NCI-H1436 (cell line): ENCODE data around the gene TXNRD1.

ENCODE experiments used
- DNase-seq: peaks from one replicate; lab custom pipeline; 2025; lab: John Stamatoyannopoulos, UW

The TXNRD1 gene

DNA sequence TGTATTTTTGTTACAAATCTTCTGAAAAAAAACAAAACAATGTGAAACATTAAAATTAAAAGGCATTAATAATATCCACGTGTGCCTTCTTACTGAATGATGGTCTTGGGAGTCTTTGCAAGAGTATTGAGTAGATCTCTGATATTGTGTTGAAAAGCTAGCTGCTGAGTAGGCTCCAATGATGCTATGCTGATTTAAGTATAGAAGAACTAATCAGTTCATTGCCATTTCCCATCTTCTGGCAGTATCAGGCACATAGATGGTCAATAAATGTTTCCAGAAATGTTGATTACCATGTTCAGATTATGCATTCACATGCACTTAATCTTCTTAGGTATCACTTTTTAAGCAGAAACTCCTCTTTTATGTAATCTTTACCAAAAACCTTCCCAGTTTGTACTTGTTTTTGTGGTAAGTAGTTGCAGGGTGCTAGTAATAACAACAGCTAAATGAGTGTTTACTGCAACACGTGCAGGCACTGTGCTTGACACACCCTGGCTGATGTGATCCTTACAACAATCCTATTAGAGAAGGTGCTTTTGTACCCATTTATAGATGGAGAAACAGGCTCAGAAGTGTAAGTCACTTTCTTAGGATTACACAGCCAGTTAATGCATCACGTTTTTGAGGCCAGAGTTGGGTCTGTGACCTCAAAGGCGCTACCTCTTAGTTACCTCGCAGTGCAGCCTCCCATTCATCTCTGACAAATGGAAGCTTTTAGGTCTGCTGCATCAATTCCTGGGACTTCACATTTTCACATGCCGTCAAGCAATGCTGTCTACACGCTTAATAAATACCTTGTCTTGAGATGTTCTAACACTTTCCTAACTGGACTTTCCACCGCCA is 134.9 kb downstream of the TXNRD1 start:
- DNase-seq: no peak

DNA sequence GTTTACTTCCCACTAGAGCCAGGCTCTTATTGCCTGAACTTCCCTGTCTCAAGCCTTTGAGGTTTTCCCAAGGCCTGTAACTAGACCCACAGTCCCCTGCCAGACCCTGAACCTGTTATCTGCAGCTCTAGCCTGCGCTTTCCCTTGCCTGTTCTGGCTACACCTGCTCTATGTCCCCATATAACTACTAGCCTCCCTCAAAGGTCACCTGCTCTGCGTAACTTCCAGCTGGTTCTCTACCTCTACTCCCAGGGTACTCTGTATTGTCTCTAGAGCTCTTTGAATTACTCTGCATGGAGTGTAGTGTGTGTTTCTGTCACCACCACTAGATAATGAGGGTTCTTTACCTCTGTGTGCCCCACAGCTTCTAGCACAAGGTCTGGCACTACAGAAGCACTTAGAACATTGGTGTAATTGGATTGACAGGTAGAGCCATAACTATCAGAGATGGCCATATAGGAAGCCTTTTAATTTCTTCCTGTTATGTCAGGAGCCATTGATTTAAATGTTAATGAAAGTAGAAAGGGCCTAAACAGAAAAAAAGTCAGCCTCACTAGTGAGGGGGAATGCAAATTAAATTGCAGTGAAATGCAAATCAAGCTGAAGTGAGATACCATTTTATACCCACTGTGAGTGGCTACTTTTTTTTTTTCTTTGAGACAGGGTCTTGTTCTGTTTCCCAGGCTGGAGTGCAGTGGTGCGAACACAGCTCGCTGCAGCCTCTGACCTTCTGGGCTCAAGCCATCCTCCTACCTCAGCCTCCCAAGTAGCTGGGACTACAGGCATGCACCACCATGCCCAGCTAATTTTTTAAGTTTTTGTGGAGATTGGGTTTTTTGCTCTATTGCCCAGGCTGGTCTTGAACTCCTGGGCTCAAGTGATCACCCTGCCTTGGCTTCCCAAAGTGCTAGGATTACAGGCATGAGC is 135.7 kb downstream of the TXNRD1 start:
- no peak for DNase-seq

DNA sequence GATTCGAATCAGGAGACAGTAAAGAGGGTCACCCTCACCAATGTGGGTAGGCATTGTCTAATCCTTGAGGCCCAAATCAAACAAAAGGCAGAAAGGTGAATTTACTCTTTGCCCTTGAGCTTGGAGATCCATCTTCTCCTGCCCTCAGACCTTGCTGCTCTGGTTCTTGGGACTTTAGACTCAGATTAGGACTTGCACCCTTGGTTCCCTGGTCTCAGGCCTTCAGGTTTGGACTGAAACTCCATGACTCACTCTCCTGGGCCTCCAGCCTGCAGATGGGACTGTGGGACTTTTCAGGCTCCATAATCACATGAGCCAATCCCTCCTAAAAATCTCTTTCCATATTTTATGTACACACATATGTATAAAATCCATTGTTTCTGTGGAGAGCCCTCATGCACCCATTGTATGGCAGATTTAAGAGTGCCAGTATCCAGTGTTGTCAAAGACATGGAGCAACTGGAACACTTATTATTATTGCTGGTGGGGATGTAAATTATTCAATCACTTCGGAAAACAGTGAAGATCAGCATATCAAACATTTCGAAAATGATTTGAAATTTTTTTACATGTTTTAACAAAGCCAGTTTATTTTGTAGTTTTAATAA is 136.6 kb downstream of the TXNRD1 start:
- no peak for DNase-seq

DNA sequence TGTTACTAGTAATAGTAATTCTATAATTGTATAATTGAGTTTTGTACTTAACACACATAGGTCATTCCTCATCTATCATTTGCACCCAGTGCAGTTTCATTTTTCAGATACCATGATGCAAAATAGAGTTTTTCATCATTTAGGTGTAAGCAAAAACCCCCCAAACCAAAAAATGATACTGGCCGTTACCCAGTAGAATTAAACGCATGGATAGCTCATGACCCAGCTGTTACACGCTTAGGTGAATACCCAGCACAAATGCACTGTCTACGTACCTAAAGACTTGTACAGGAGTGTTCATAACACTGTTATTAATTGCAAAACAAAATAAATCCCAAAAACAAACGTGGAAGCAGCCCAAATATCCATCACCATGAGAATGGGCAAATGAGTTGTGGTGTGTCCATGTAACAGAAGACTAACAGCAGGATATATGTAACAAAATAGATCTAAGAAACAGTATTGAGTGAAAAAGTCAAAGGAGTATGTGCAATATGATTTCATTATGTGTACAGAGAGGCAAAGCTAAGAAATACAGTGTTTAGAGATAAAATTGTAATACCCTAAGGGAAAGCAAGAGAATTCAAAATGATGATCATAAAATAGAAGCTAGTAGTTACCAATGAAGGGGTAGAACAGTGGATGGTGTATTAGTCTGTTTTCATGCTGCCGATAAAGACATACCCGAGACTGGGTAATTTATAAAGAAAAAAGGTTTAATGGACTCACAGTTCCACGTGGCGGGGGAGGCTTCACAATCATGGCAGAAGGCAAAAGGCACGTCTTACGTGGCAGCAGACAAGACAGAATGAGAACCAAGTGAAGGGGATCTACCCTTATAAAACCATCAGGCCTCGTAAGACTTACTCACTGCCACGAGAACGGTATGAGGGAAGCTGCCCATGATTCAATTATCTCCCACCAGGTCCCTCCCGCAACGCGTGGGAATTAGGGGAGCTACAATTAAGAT is 137.7 kb downstream of the TXNRD1 start:
- DNase-seq: no peak

DNA sequence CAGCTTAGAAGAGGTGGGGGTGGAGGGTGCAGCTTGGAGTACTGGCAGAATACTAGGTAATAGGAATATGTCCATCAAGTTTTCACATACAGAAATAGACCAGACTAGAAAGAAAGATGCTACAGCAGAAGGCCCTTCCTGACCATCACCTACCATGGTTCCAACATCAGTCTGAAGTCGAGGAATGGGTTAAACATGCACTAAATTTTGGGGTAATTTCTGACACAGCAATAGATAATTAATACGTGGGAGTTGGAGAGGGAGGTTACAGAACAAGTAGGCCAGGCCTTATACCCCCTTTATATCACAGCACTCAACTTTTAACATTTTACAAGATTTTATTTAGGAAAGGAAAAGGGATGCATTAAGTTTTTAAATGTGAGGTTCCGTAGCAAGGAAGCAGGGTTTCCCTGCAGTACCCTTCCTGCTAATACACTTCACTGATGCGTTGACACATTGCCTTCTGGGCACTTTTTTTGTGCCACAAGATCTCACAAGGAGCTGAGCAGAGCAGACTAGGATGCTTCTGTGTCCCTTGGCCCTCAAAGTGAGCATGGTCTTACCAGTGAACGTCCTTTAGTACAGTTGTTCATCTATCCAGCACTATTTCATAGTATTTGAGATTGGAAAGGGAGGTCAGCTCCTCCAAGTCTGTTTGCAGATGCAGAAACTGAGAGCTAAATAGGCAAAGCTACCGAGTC is 138.7 kb downstream of the TXNRD1 start:
- no peak for DNase-seq

DNA sequence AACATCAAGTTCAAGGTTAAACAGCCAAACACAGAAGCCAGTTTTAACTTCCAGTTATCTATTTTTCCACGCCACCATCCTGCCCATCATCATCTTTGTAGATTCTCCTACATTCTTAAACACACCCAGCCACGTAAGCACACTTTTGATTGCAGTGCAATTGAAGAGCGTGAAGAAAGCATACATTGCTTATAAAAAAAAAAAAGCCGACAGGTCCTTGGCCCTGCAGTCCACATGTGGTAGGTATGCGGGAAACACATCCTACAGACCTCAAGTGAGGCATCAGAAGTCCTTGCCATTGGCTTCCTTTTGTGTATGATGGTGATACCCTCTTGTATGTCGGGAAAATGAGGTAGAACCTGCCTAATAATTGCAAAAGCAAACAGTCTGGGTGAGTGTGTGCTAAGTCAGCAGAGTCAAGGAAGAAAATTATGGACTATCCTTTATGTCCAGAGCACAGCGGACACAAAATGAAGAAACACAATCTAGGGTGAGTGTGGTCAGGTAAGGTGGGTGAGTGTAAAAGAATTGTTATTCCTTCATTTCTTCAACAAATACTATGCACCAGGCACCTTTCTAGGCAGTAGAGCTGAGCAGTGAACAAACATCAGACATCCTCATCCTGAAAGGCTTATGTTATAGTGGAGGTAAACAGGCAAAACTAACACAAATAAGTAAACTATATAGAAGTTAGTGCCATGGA is 139.4 kb downstream of the TXNRD1 start:
- DNase-seq: no peak

DNA sequence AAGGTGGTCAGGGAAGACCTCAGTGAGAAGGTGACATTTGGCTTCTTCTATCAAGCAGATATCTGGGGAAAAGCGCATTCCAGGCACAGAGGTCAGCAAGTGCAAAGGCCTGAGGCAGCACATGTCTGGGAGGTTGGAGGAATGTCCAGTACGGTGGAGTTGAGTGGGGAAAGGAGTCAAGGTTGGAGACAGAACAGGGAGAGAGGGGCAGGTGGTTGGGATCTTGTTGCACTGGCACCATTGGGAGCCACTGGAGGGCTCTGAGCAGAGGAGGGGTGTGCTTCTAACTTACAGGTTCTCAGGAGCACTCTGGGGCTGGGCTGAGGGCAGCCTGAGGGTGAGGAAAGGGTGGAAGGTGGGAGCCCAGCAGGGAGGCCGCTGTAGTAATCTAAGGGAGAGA is 140.1 kb downstream of the TXNRD1 start:
- DNase-seq: no peak

DNA sequence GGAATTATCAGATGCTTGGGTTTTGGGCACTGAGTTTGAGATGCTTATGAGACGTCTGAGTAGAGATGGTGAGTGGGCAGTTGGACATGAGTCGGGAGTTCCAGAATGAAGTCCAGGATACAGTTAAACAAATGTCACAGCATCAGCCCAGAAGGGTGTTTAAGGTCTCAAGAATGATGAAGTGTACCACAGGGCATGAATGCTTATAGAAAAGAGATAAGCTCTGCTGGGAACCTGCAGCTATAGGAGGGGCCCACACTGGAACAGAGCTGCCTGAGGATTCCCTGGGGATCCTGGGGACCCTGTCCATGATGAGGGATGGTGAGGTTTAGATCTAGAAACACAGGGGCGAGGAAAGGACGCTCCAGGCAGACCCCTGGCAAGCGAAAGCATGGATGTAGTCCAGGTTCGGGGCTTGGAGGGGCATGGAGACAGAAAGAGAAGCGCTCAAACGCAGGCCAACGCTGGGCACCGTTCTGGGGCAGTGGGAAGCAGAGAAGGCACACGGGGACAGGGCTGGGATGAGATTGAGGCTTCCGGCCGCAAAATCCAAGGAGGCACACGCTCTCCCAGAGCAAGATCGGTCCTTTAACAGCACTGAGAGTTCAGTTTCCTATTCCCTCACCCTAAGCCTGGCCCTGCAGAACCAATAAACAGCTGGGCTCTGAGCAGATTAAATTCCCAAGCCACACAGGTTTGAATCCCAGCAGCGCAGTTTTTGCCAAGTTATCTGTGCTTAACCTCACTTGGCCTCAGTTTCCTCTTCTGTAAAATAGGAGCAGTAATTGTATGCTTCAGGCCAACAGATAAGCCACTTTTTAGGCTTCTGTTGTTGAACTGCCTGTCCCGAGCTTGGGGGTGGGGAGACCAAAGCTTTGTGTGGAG is 140.9 kb downstream of the TXNRD1 start:
- no peak for DNase-seq

DNA sequence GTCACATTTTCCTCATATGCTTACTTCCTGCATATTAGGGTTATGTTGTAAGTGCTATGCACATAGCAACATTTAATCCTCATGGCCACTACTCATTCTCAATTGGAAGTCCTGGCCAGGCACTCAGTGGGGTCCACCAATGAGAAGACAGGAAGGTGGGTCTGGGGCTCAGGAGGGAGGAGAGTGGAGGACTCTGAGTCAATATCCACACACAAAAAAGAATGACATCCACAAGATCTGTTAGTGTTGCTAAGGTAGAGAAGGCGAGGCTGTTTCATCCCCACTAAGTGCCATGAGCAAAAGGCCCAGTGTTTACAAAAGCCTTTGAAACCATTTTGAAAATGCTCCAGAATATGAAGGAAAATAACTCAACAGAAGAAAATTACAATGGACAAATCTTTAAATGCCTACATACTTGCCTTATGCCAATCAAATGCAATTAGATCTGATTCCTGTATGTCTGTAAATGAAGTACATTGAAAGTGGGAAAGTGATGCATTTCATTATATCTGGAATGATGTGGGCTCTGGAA is 141.9 kb downstream of the TXNRD1 start:
- no peak for DNase-seq

DNA sequence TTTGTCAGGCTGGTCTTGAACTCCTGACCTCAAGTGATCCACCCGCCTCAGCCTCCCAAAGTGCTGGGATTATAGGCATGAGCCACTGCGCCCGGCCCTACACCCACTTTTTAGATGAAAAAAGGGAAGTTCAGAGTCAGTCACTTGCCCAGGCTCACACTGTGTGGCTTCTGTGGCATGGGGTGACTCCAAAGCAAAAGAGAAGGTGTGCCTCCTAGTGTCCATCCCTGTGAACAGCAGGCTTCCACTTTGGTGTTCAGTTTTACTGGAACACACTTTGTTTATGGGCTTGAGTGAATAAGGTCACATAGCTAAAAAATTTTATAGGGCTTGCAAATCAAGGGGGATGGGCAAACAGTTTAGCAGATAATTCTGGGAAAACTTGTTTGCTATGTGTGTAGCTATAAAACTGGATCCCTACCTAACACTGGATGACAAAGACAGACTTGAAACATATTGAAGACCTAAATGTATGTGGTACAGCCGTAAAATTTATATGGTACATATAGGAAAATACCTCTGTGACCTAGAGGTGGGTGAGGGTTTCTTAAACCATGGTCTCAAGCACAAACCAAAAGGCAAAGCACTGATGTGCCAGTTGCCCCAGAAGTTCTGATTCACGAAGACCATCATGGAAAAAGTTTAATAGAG is 142.9 kb downstream of the TXNRD1 start:
- peak; percentile 19 for DNase-seq

DNA sequence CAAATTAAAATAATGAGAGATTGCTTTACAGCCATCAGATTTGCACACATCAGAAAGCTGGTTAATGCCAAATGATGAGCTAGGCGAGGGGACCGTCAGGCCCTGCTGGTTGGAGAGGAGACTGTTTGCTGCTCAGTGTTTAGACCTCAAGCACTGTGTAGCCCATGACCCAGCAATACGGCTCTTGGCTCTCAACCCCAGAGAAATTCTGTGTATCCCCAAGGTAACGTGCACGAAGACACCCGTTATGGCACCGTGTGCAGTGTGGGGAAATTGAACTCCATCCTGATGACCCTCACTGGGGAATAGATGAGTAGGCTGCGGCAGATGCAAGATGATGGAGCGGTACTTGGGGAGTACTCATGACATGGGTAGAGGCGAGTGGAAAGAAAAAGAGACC is 143.6 kb downstream of the TXNRD1 start:
- no peak for DNase-seq

DNA sequence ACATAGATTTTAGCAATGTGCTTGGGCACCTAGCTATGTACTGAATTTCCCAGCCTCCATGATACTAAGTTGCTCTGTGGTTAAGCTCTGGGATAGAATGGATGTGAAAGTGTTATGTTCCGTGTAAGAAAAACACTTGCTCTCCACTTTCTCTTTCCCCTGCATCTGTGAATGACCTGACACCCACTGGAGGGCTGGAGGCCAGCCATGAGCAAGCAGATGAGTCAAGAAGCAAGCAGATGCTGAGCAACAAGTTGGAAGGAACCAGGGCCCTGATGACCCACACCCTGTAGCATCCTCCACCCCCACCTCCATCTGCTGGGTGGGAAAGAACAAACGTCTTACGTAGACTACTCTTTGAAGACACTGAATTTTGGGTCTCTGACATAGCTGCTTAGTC is 144.6 kb downstream of the TXNRD1 start:
- DNase-seq: no peak

DNA sequence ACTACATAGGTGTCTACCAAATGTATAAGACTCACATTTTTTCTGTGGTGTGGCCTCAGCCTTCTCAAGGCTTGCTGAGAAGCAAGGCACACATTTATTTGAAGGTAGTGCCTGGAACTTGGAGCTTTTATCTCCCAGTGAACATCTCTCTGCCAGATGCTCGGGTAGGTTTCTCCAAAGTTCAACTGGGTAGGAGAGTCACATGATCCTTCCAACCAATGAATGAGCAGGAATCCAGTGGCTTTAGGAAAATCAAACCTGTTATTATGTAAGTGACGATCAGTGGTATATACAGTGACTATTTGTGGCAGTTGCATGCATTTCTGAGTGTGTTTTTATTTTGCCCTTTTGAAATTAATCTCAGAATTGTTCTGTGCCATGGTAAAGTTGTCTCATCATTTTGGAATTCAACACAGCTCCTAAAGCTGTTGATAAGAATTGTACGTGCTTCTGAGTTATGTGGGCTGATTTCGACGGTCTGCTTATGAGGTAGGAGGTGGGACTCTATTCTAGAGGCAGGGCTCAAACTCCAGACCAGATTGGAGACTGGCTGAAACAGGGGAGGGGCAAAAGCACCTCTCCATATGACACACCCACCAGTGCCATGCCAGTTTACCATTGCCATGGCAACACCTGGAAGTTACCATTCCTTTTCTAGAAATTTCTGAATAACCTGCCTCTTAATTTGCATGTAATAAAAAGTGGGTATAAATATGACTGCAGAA is 145.6 kb downstream of the TXNRD1 start:
- DNase-seq: no peak

DNA sequence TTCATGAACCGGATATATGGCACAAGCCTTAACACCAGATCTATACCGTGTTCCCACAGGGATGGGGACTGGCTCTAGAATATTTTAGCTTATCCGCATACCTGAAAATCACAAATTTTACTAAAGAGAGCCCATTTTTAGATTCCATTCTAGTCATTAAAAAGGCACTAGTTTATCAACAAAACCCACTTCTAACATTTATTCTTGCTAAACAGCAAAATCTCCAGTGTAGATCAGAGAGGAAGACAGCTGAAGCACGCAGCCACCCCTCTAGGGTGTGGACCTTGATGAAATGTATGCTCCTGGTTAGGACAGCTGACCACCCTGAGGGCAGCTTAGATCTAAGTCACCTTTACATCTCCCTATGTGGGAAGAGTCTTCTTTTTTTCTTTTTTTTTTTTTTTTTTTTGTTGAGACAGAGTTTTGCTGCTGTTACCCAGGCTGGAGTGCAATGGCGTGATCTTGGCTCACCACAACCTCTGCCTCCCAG is 150.4 kb downstream of the TXNRD1 start:
- no peak for DNase-seq

DNA sequence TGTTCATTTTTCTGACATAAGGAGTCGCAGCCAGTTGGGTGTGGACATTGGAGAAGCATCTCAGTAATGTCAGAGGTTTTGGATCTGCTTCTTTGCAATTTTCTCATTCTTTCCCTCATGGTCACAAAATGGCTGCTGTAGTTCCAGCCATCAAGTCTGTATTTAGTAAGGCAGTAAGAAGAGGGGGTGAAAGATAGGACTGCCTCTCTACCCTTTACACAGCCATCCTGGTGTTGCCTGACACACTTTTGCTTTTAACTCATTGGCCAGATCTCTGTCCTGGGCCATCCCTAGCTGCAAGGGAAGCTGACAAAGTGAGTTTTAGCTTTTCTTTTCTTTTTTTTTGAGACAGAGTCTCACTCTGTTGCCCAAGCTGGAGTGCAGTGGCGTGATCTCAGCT is 154.1 kb downstream of the TXNRD1 start:
- no peak for DNase-seq

DNA sequence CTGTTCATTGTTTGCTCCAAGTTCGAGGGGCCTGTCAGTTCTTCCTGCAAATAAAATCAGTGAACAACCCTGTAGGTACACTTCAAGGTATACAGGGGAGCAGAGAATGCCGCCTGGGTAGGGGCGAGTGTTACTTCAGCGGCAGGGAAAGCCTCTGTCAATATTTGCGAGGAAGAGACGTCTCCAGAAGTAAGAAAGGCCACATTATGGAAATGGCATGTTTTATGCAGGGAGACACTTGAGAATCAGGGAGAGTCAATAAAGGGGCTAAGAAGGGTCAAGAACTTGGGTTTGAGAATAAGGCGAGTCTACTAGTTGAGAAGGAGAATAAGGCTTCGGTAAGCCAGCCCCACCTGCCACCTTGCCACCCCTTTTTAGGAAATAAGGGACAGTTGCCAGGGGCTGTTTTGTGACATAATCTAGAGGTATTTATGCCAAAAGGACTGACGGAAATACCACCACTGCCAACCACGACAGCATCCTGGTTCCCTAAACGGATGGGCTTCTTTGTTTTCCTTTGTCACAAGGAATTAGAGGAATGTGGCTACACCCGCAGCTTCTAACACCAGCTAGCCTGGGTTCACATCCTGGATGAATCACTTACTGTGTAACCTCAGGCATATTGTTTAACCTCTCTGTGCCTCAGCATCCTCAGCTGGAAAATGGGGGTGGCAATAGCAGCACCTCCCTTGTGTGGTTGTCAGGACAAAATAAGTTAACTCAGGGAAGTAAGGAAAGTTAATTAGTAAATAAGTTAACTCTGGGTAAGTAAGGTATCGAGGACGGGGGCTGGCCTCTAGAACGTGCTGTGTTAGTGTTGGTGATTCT is 155.7 kb downstream of the TXNRD1 start:
- no peak for DNase-seq
